BE2C (cell line): ENCODE results near the gene TBC1D10A.

ENCODE experiments used
- DNase-seq: peaks from one replicate; pipeline ENCODE4 v3.0.0-alpha.2; 2020
- H3K27me3 ChIP-seq: fragments of 250-450 bp; sonication (Bioruptor Pico); 2 replicates; pipeline ENCODE4 v1.5.1; 2020; ENCODE audit warnings: mild to moderate bottlenecking
- H3K36me3 ChIP-seq: fragments of 250-450 bp; sonication (Bioruptor Pico); 2 replicates; pipeline ENCODE4 v1.5.1; 2020; ENCODE audit warnings: mild to moderate bottlenecking
- H3K4me1 ChIP-seq: fragments of 250-450 bp; sonication (Bioruptor Pico); 2 replicates; pipeline ENCODE4 v1.5.1; 2020
- H3K4me3 ChIP-seq: 2 replicates; pipeline ENCODE4 v1.5.1; 2011; ENCODE audit warnings: low read depth, low read length
- H3K9me3 ChIP-seq: fragments of 250-450 bp; sonication (Bioruptor Pico); 2 replicates; pipeline ENCODE4 v1.5.1; 2020
- TF ChIP-seq, protein P1 (sequence below): IDR thresholded peaks from 2 replicates; pipeline ENCODE4 v1.5.1; 2012; ENCODE audit warnings: mild to moderate bottlenecking, low read depth, low read length

TBC1D10A gene

GRCh38 chr22:30248484-30248883 is 78.3 kb downstream of the TBC1D10A start:
- Histone ChIP-seq H3K9me3 (no peaks in the 10 kb centered on the region), H3K4me3 (no peak overlapping the region), H3K4me1 (peaks cover 17% of the 10 kb centered on the region), H3K36me3 (no peaks in the 10 kb centered on the region), H3K27me3 (peaks cover 8% of the 10 kb centered on the region; the same call in 1 of the 2 replicates)
- DNase-seq = no peak
- TF ChIP-seq, protein P1, sequence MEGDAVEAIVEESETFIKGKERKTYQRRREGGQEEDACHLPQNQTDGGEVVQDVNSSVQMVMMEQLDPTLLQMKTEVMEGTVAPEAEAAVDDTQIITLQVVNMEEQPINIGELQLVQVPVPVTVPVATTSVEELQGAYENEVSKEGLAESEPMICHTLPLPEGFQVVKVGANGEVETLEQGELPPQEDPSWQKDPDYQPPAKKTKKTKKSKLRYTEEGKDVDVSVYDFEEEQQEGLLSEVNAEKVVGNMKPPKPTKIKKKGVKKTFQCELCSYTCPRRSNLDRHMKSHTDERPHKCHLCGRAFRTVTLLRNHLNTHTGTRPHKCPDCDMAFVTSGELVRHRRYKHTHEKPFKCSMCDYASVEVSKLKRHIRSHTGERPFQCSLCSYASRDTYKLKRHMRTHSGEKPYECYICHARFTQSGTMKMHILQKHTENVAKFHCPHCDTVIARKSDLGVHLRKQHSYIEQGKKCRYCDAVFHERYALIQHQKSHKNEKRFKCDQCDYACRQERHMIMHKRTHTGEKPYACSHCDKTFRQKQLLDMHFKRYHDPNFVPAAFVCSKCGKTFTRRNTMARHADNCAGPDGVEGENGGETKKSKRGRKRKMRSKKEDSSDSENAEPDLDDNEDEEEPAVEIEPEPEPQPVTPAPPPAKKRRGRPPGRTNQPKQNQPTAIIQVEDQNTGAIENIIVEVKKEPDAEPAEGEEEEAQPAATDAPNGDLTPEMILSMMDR = no peak

DNA sequence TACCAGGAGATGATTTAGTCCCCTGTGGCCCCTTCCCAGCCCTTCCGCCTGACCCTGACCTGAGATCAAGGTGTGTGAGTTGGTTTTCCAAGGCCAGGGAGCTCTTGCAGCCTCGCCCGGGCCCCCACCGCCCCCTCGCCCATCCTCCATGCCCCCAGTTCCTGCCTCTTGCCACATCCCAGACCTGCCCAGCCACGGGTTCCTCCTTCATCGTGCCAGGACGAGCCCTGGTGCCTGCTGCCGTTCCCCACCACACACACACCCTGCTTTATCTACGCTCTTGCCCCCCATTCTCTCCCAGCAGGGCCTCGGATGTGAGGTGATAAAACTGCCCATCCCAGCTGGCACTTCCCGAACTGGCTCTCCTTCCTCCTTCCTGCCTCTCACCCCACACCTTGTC is 78.8 kb downstream of the TBC1D10A start:
- DNase-seq = no peak
- H3K4me1 ChIP-seq = peaks cover 15% of the 10 kb centered on the region
- no peaks in the 10 kb centered on the region for H3K36me3 ChIP-seq

GRCh38 chr22:30247561-30247960 is 79.2 kb downstream of the TBC1D10A start:
- no peak for DNase-seq
- Histone ChIP-seq H3K27me3 (peaks cover 8% of the 10 kb centered on the region; the same call in 1 of the 2 replicates), H3K9me3 (no peaks in the 10 kb centered on the region), H3K36me3 (no peaks in the 10 kb centered on the region), H3K4me1 (peaks cover 11% of the 10 kb centered on the region), H3K4me3 (no peak overlapping the region)
- TF ChIP-seq, protein P1 = no peak

More for the DNA sequence above, 78.8 kb downstream of the TBC1D10A start:
- TF ChIP-seq, protein P1 = no peak
- Histone ChIP-seq H3K9me3 (no peaks in the 10 kb centered on the region), H3K27me3 (peaks cover 8% of the 10 kb centered on the region; the same call in 1 of the 2 replicates), H3K4me3 (no peak overlapping the region)

- Histone ChIP-seq H3K4me1 (peaks cover 4% of the 10 kb centered on the region), H3K4me3 (peak overlapping the region; percentile 58), H3K27me3 (peaks cover 8% of the 10 kb centered on the region; the same call in 1 of the 2 replicates), H3K9me3 (no peaks in the 10 kb centered on the region), H3K36me3 (no peaks in the 10 kb centered on the region)
- TF ChIP-seq, protein P1 = no peak
- DNase-seq = no peak
These were observed 79.8 kb downstream of the TBC1D10A start for GRCh38 chr22:30246814-30247376.

- no peaks in the 10 kb centered on the region for H3K36me3 ChIP-seq
- no peaks in the 10 kb centered on the region for H3K9me3 ChIP-seq
- peaks cover 1% of the 10 kb centered on the region for H3K4me1 ChIP-seq
- H3K4me3 ChIP-seq = peak within 1 kb of the TSS; percentile 58
- TF ChIP-seq, protein P1 = no peak
- DNase-seq = no peak
- peaks cover 8% of the 10 kb centered on the region; the same call in 1 of the 2 replicates for H3K27me3 ChIP-seq
These were observed 80.5 kb downstream of the TBC1D10A start, which contains the start of gene LIF for GRCh38 chr22:30245985-30246813. TSS of gene LIF (minus strand) at chr22:30246759. CDS start at chr22:30246695, 64 bp downstream.
